Measurements from ENCODE around the gene NBPF15.
"Not testable (repeated sequence)": the region's sequence is repeated elsewhere in the genome, so short reads cannot be mapped to it uniquely, and the experiment has no call there.

GRCh38 chr1:144402807-144403206 is 58.7 kb downstream of the NBPF15 start:
- TF ChIP-seq CTCF, POLR2A (IDR thresholded peaks at IDR 0.05): not testable (repeated sequence)
